Activated CD4-positive, CD25-positive, alpha-beta regulatory T cell treated with anti-CD3 and anti-CD28 coated beads, Interleukin-2, amount 50 U/mL, for 16 hours (primary cell): Measurements from ENCODE around the gene VAMP2.

ENCODE experiments used
- DNase-seq: peaks from one replicate; pipeline ENCODE4 v3.0.0-alpha.2; 2020; ENCODE audit warnings: low read depth, low spot score

VAMP2 gene

GRCh38 chr17:8142887-8143580, 19.7 kb downstream of the VAMP2 start:
- no peak for DNase-seq

- no peak for DNase-seq
These were observed 20.4 kb downstream of the VAMP2 start for GRCh38 chr17:8142158-8142886.

- DNase-seq = no peak
These were observed 21.0 kb downstream of the VAMP2 start for GRCh38 chr17:8141741-8142140.

GRCh38 chr17:8141045-8141444, 21.7 kb downstream of the VAMP2 start:
- no peak for DNase-seq

GRCh38 chr17:8140065-8141029, 22.4 kb downstream of the VAMP2 start:
- no peak for DNase-seq

GRCh38 chr17:8138672-8139371, 23.9 kb downstream of the VAMP2 start:
- DNase-seq = peak; percentile 88

- DNase-seq = no peak
These were observed 24.4 kb downstream of the VAMP2 start for GRCh38 chr17:8138374-8138671.

- no peak for DNase-seq
These were observed 24.9 kb downstream of the VAMP2 start for GRCh38 chr17:8137645-8138373.

GRCh38 chr17:8133941-8134340, 28.8 kb downstream of the VAMP2 start:
- no peak for DNase-seq

GRCh38 chr17:8133399-8133798, 29.3 kb downstream of the VAMP2 start:
- no peak for DNase-seq

- no peak for DNase-seq
These were observed 30.8 kb downstream of the VAMP2 start for GRCh38 chr17:8131844-8132441.

- no peak for DNase-seq
These were observed 34.5 kb downstream of the VAMP2 start for GRCh38 chr17:8128125-8128784.

GRCh38 chr17:8126491-8127066, 36.2 kb downstream of the VAMP2 start:
- DNase-seq = no peak

- DNase-seq = no peak
These were observed 36.7 kb downstream of the VAMP2 start for GRCh38 chr17:8125947-8126490.

GRCh38 chr17:8125154-8125946, 37.4 kb downstream of the VAMP2 start:
- DNase-seq = peak; percentile 85

- no peak for DNase-seq
These were observed 38.2 kb downstream of the VAMP2 start for GRCh38 chr17:8124350-8125153.

- no peak for DNase-seq
These were observed 38.9 kb downstream of the VAMP2 start, which contains the start of gene HES7 for GRCh38 chr17:8123695-8124349. Gene HES7 (minus strand): TSS chr17:8124106. CDS start chr17:8124084, 22 bp downstream.
